SK-N-MC (cell line): ENCODE data around the gene SETDB1.

Experiments
- DNase-seq: peaks from one replicate; pipeline ENCODE4 v3.0.0-alpha.2; 2011; ENCODE audit warnings: low read depth, low spot score
- H3K27ac ChIP-seq: fragments of 200-600 bp; sonication (generic); 2 replicates; pipeline ENCODE4 v1.5.1; 2016; ENCODE audit warnings: mixed run types
- H3K36me3 ChIP-seq: fragments of 200-600 bp; sonication (generic); 2 replicates; pipeline ENCODE4 v1.6.1; 2017; ENCODE audit warnings: antibody characterized with exemption, low read length, mixed read lengths; ENCODE audit not compliant: insufficient read depth
- H3K4me3 ChIP-seq: fragments of 200-600 bp; sonication (generic); 2 replicates; pipeline ENCODE4 v1.5.1; 2016
- H3K9ac ChIP-seq: fragments of 200-600 bp; sonication (generic); 2 replicates; pipeline ENCODE4 v1.8.0; 2017; ENCODE audit warnings: mixed run types, mixed read lengths; ENCODE audit not compliant: insufficient read length
- H3K9me3 ChIP-seq: fragments of 200-600 bp; sonication (generic); 2 replicates; pipeline ENCODE4 v1.6.1; 2017; ENCODE audit warnings: low read depth, mild to moderate bottlenecking, antibody characterized with exemption, low read length, moderate library complexity, mixed read lengths
- EZH2 ChIP-seq: fragments of 200-600 bp; sonication (generic); IDR thresholded peaks from one replicate; pipeline ENCODE4 v1.6.1; 2017; ENCODE audit warnings: antibody characterized with exemption
- FOXP2 ChIP-seq: optimal IDR thresholded peaks from 2 replicates; pipeline ENCODE3; 2011; ENCODE audit warnings: mild to moderate bottlenecking, moderate library complexity; ENCODE audit not compliant: insufficient read depth; ENCODE audit errors: extremely low read length, control extremely low read depth
- POLR2AphosphoS5 ChIP-seq: IDR thresholded peaks from 2 replicates; pipeline ENCODE4 v1.6.1; 2012; ENCODE audit warnings: mild to moderate bottlenecking, low read depth, low read length, borderline replicate concordance

SETDB1 gene

DNA sequence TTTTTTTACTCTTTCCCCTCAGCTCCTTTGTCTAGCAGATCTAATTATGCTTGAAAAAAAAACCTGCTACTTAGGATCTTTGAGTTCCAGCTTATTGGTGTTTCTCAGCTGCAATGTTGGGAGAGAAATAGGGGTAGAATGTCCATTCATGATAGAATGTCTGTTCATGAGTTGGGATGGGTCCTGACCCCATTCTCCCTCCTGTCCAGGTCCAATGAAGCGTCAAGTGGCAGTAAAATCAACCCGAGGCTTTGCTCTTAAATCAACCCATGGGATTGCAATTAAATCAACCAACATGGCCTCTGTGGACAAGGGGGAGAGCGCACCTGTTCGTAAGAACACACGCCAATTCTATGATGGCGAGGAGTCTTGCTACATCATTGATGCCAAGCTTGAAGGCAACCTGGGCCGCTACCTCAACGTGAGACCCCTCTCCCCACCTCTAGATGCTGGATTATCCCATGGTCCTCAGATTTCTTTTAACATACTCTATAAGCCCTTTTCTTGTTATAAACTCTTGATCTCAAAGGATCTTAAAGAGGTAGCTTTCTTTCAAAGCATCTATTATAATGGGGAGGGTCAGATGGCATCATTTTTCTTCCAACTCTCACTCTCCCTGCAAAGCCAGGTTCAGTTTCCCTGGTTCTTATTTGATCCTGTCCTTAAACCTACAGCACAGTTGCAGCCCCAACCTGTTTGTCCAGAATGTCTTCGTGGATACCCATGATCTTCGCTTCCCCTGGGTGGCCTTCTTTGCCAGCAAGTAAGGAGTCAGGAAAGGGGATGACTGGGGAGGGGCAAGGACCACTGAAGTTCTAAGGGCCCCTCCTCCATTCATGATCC, 37.4 kb downstream of the SETDB1 start:
- H3K9ac ChIP-seq: no peak overlapping the region
- H3K4me3 ChIP-seq: no peak overlapping the region
- H3K36me3 ChIP-seq: peaks cover 91% of the 10 kb centered on the region
- no peak for DNase-seq
- TF ChIP-seq POLR2AphosphoS5: no peak
- TF ChIP-seq EZH2: no peak
- TF ChIP-seq FOXP2: no peak
- no peak overlapping the region for H3K27ac ChIP-seq
- H3K9me3 ChIP-seq: no peaks in the 10 kb centered on the region

DNA sequence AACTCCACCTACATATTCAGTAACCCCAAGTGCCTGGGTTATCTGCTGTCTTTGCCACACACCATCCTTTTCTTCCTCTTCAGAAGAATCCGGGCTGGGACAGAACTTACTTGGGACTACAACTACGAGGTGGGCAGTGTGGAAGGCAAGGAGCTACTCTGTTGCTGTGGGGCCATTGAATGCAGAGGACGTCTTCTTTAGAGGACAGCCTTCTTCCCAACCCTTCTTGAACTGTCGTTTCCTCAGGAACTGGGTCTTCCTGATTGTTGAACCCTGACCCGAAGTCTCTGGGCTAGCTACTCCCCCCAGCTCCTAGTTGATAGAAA, 38.0 kb downstream of the SETDB1 start:
- Histone ChIP-seq H3K36me3 (peaks cover 90% of the 10 kb centered on the region), H3K4me3 (no peak overlapping the region), H3K9me3 (no peaks in the 10 kb centered on the region), H3K9ac (no peak overlapping the region), H3K27ac (no peak overlapping the region)
- DNase-seq: no peak
- TF ChIP-seq FOXP2 (no peak), POLR2AphosphoS5 (no peak), EZH2 (no peak)

GRCh38 chr1:150965605-150966004, 39.4 kb downstream of the SETDB1 start:
- no peak overlapping the region for H3K9ac ChIP-seq
- H3K9me3 ChIP-seq: no peaks in the 10 kb centered on the region
- H3K27ac ChIP-seq: 0 out of 2 replicates have a peak overlapping the region, but pooled peaks have one; percentile 25
- peaks cover 77% of the 10 kb centered on the region for H3K36me3 ChIP-seq
- no peak overlapping the region for H3K4me3 ChIP-seq
- TF ChIP-seq EZH2 (no peak), POLR2AphosphoS5 (no peak)
- no peak for DNase-seq

DNA sequence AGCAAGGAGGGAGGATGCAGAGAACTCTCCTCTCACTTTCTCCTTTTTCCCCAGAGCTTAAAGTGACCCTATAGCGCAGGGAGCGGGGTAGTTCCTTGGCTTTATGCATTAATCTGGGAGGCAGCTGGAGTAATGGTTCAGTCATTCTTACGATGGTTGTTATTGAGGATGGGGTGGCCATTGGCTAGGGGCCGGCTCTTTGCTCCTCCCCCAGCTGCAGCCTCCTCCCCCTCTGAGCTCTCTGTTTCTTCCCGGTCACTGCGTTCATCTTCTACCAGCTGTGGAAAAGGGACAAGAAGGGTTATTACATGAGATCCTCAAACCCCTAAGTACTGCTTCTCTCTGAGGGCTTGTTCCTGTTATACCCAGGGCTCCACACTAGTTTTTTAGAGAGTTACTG, 39.8 kb downstream of the SETDB1 start:
- Histone ChIP-seq H3K27ac (no peak overlapping the region), H3K4me3 (no peak overlapping the region), H3K36me3 (peaks cover 73% of the 10 kb centered on the region), H3K9ac (no peak overlapping the region), H3K9me3 (no peaks in the 10 kb centered on the region)
- TF ChIP-seq EZH2: no peak
- no peak for TF ChIP-seq FOXP2
- TF ChIP-seq POLR2AphosphoS5: no peak
- no peak for DNase-seq

DNA sequence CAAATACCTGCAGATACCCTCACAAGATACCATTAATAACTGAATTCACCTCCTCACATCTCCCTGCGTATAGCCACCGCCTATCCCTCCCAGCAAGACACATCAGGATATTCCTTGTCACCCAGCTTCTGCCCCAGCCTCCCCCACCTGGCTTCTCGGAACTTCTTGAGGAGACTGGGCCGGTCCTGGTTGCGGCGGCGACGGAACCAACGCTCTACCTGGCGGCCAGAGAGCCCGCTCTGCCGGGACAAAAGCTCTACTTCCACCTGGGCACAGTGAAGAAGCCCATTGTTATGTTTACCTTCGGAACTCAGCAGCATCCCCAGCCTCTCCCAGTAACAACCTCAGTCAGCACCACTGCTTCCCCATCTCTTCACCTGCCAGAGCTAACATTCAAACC, 41.8 kb downstream of the SETDB1 start:
- H3K9ac ChIP-seq: no peak overlapping the region
- no peak for DNase-seq
- peaks cover 55% of the 10 kb centered on the region for H3K36me3 ChIP-seq
- no peak overlapping the region for H3K27ac ChIP-seq
- TF ChIP-seq FOXP2 (no peak), POLR2AphosphoS5 (peak; percentile 3; the same call in 1 of the 2 replicates), EZH2 (no peak)
- no peaks in the 10 kb centered on the region for H3K9me3 ChIP-seq
- H3K4me3 ChIP-seq: no peak overlapping the region

DNA sequence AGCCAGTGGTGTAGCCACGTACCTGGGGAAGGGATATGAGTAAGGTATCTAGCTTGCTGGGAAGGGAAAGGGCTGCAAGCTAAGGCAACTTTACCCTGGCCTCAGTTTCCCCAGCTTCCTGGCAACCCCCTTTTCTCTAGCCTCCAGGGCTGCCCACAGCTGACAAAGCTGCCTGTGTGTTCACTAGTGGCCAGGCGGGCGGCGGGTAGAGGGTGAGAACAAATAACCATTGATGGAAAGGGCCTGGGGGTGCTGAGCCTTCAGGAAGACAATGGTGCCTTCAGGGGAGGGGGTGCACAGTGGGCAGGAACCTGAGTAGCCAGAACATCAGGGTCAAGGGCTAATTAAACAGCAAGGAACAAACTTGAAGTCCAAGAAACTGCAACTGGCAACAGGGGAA, 42.3 kb downstream of the SETDB1 start:
- H3K4me3 ChIP-seq: no peak overlapping the region
- no peak overlapping the region for H3K9ac ChIP-seq
- TF ChIP-seq POLR2AphosphoS5: no peak
- TF ChIP-seq FOXP2: no peak
- TF ChIP-seq EZH2: no peak
- H3K27ac ChIP-seq: no peak overlapping the region
- H3K9me3 ChIP-seq: no peaks in the 10 kb centered on the region
- H3K36me3 ChIP-seq: peaks cover 50% of the 10 kb centered on the region
- no peak for DNase-seq

- DNase-seq: no peak
- no peak overlapping the region for H3K9ac ChIP-seq
- H3K36me3 ChIP-seq: peaks cover 39% of the 10 kb centered on the region
- no peaks in the 10 kb centered on the region for H3K9me3 ChIP-seq
- no peak overlapping the region for H3K27ac ChIP-seq
- no peak overlapping the region for H3K4me3 ChIP-seq
- TF ChIP-seq EZH2 (no peak), POLR2AphosphoS5 (no peak), FOXP2 (no peak)
Observed at GRCh38 chr1:150969626-150970025, 43.5 kb downstream of the SETDB1 start.

- Histone ChIP-seq H3K9ac (no peak overlapping the region), H3K4me3 (no peak overlapping the region), H3K27ac (no peak overlapping the region), H3K9me3 (no peaks in the 10 kb centered on the region), H3K36me3 (peaks cover 29% of the 10 kb centered on the region)
- no peak for TF ChIP-seq EZH2
- no peak for DNase-seq
Observed at GRCh38 chr1:150970808-150971582, 44.8 kb downstream of the SETDB1 start.
